Esophagus (tissue), 2 donors: Measurements from ENCODE around the gene SMYD1. TPM values are rescaled to one million over a fixed set of nuclear protein-coding genes. Genes with fewer than 3 reads are reported as not detected.
"Not testable (repeated sequence)": the region's sequence is repeated elsewhere in the genome, so short reads cannot be mapped to it uniquely, and the experiment has no call there.

Experiments used
- H3K27ac ChIP-seq, 2 donors: one replicate each; pipeline ENCODE4 v1.5.1; 2013; ENCODE audit warnings: low read depth in 2 of 2, mild to moderate bottlenecking in 2 of 2, inconsistent platforms in 1 of 2, low read length in 1 of 2, moderate library complexity in 1 of 2
- H3K27me3 ChIP-seq, 2 donors: one replicate each; pipeline ENCODE4 v1.6.1; 2013; ENCODE audit warnings: low read length in 2 of 2, control low read depth in 1 of 2, mild to moderate bottlenecking in 1 of 2; ENCODE audit not compliant: insufficient read depth in 2 of 2, control insufficient read depth in 1 of 2
- H3K36me3 ChIP-seq, 2 donors: one replicate each; pipeline ENCODE4 v1.6.1; 2013; ENCODE audit warnings: low read length in 1 of 2; ENCODE audit not compliant: control insufficient read depth in 2 of 2, insufficient read depth in 2 of 2
- H3K4me1 ChIP-seq, 2 donors: one replicate each; pipeline ENCODE4 v1.6.1; 2013; ENCODE audit warnings: low read length in 1 of 2; ENCODE audit not compliant: control insufficient read depth in 2 of 2, insufficient read depth in 2 of 2
- H3K4me3 ChIP-seq, 2 donors: one replicate each; pipeline ENCODE4 v1.5.1; 2013; ENCODE audit warnings: low read length in 2 of 2, mild to moderate bottlenecking in 2 of 2, low read depth in 1 of 2, moderate library complexity in 1 of 2
- H3K9me3 ChIP-seq, 2 donors: one replicate each; pipeline ENCODE4 v1.6.1; 2013; ENCODE audit warnings: mild to moderate bottlenecking in 2 of 2, low read depth in 1 of 2, low read length in 1 of 2, moderate library complexity in 1 of 2; ENCODE audit not compliant: control insufficient read depth in 2 of 2, insufficient read depth in 1 of 2
- WGBS, 2 donors: extraction: QIAGEN DNeasy Blood & Tissue Kit; methylation state at CpG; one replicate each; pipeline ENCODE4 v1.1.7; 2013; 5-methylcytosine and 5-hydroxymethylcytosine counted together
- polyA plus RNA-seq, 2 donors: library from polyadenylated mRNA; stranded (reverse); fragments of 200-250 nt; gene quantifications; one replicate each; pipeline ENCODE4 v1.2.3, GENCODE V29; 2013
- donor health status: healthy with polysubstance abuse.
- donor health status: Bipolar disorder and iron deficiency.

SMYD1 gene
- polyA plus RNA-seq = under 1 TPM; 0.04 to 0.10 TPM

DNA sequence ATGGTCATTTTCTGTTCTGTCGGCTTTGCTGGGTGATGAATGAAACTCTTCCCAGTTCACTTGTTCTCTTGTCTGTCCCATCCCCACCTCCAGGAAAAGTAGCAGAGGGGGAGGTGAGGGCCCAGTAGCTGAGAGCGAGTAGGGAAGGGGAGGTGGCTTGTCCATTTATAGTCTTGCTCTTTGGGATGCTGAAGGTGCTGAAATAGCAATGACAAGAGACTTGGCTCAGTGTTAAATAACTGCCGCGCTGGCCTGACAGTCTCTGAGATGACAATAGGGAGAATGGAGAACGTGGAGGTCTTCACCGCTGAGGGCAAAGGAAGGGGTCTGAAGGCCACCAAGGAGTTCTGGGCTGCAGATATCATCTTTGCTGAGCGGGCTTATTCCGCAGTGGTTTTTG lies at the start of gene SMYD1:
Gene SMYD1 (plus strand): TSS at position 228 of the 400 bp plus-strand sequence. CDS start 40 bp downstream, at position 268.
- no peaks in the 10 kb centered on the region for H3K4me1 ChIP-seq
- WGBS, 2 donors = 80 to 81% methylated on average over 8 of the region's 8 CpGs
- H3K36me3 ChIP-seq = no peaks in the 10 kb centered on the region
- H3K27ac ChIP-seq = no peak within 1 kb of the TSS
- no peak within 1 kb of the TSS for H3K4me3 ChIP-seq
- no peaks in the 10 kb centered on the region for H3K9me3 ChIP-seq
- H3K27me3 ChIP-seq = no peaks in the 10 kb centered on the region

GRCh38 chr2:88018077-88018805 lies 49.4 kb upstream of the SMYD1 start:
- H3K4me3 ChIP-seq, H3K36me3 ChIP-seq, H3K9me3 ChIP-seq, H3K27me3 ChIP-seq, H3K27ac ChIP-seq, H3K4me1 ChIP-seq: not testable (repeated sequence)
- 84 to 85% methylated on average over 11 of the region's 11 CpGs for WGBS, 2 donors

DNA sequence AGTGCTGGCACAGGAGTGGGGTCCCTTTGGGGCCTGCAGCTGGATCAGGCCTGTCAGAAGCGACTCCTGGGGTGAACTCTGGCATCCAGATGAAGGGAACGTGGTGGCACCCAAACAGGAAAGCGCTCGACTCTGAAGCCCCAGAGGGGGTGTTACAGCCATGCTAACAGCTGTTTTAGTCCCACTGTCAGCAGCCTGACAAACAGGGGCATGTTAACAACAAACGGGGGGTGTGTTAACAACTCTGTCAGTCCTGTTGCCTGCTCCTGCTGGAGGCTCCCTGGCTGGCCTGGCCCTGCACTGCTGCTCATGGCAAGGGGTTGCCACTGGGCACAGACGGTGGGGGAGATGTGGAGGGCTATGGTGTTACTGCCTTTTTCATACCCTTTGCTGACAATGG lies 48.7 kb upstream of the SMYD1 start:
- Histone ChIP-seq H3K36me3 (no peaks in the 10 kb centered on the region), H3K4me3 (no peak overlapping the region), H3K27me3 (no peaks in the 10 kb centered on the region), H3K4me1 (peaks cover 0 to 5% of the 10 kb centered on the region in 2 donors), H3K27ac (no peak overlapping the region), H3K9me3 (no peaks in the 10 kb centered on the region)
- WGBS, 2 donors = 89 to 93% methylated on average over 6 of the region's 6 CpGs

DNA sequence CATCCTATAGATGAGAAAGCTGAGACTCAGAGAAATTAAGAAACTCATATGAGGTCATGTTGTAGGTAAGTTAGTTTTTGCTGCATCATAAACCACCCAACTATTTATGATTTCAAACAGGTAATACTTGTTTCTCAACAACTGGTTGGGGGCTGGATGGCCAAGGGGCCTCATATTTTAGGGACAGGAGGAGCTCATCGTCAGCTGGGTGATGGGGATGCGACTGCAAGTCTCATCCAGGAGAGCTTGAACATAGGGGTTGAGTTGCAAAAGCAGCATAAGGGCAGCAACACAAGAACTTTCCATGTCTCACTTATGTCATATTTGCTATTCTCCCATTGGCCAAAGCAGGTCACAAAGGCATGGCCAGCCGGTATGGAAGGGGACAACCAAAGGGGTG lies 47.6 kb upstream of the SMYD1 start:
- Histone ChIP-seq H3K9me3 (no peaks in the 10 kb centered on the region), H3K4me1 (peaks cover 0 to 5% of the 10 kb centered on the region in 2 donors), H3K36me3 (no peaks in the 10 kb centered on the region), H3K4me3 (no peak overlapping the region), H3K27me3 (no peaks in the 10 kb centered on the region), H3K27ac (no peak overlapping the region)
- 81 to 86% methylated on average over 3 of the region's 3 CpGs for WGBS, 2 donors

- H3K36me3 ChIP-seq = no peaks in the 10 kb centered on the region
- WGBS, 2 donors = 72 to 86% methylated on average over 5 of the region's 5 CpGs
- no peaks in the 10 kb centered on the region for H3K9me3 ChIP-seq
- no peaks in the 10 kb centered on the region for H3K27me3 ChIP-seq
- no peak overlapping the region for H3K4me3 ChIP-seq
- H3K27ac ChIP-seq = no peak overlapping the region
- no peaks in the 10 kb centered on the region for H3K4me1 ChIP-seq
Measured at GRCh38 chr2:88022669-88022921, 45.0 kb upstream of the SMYD1 start.

DNA sequence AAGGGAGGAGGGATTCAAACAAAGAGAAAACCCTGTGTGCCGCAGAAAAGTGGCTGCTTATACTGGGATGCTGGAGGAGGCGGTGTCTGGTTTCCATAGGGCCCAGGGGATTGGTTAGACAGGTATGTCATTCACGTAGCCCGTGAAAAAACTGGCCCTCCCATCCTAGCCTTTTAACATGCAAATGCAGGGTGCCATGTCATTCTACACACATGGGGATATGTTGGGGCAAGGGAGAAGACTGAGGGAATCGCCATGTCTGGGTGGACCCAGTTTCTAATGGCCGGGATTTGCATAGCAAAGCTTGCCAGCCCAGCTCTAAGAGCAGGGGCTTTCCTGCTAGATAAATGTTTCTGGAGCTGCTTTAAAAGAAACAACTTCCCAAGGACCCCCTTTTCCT lies 43.1 kb upstream of the SMYD1 start:
- Histone ChIP-seq H3K4me1 (no peaks in the 10 kb centered on the region), H3K27ac (no peak overlapping the region), H3K36me3 (no peaks in the 10 kb centered on the region), H3K27me3 (no peaks in the 10 kb centered on the region), H3K9me3 (no peaks in the 10 kb centered on the region), H3K4me3 (no peak overlapping the region)
- WGBS, 2 donors = 80 to 82% methylated on average over 6 of the region's 6 CpGs

GRCh38 chr2:88027697-88028389 lies 39.8 kb upstream of the SMYD1 start:
- H3K27me3 ChIP-seq = no peaks in the 10 kb centered on the region
- no peaks in the 10 kb centered on the region for H3K9me3 ChIP-seq
- 88 to 89% methylated on average over 10 of the region's 10 CpGs for WGBS, 2 donors

GRCh38 chr2:88028931-88029330 lies 38.7 kb upstream of the SMYD1 start:
- Histone ChIP-seq H3K4me1 (no peaks in the 10 kb centered on the region), H3K9me3 (no peaks in the 10 kb centered on the region), H3K27me3 (no peaks in the 10 kb centered on the region), H3K36me3 (no peaks in the 10 kb centered on the region), H3K4me3 (no peak overlapping the region), H3K27ac (no peak overlapping the region)
- 93 to 94% methylated on average over 4 of the region's 4 CpGs for whole genome bisulfite sequencing, 2 donors

More at GRCh38 chr2:88027697-88028389, 39.8 kb upstream of the SMYD1 start:
- Histone ChIP-seq H3K4me1 (no peaks in the 10 kb centered on the region), H3K36me3 (no peaks in the 10 kb centered on the region), H3K27ac (no peak overlapping the region), H3K4me3 (no peak overlapping the region)

DNA sequence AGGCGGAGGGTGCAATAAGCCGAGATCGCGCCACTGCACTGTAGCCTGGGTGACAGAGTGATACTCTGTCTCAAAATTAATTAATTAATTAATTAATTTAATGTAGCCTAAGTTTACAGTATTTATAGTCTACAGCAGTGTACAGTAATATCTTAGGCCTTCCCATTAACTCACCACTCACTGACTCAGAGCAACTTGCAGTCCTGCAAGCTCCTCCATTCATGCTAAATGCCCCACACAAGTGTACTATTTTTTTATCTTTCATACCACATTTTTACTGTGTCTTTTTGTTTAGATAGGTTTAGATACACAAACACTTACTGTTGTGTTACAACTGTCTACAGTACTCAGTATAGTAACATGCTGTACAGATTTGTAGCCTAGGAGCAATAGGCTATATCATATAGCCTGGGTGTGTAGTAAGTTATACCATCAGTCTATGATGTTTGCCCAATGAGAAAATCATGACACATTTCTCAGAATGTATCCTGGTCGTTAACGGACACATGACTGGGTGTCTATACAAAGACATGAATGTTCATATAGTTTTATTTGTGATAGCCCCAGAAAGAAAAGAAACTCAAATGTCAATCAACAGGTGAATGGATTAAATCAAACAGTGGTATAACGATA lies 35.4 kb upstream of the SMYD1 start:
- 96 to 98% methylated on average over 7 of the region's 7 CpGs for WGBS, 2 donors
- H3K4me3 ChIP-seq = no peak overlapping the region
- H3K27ac ChIP-seq = no peak overlapping the region
- no peaks in the 10 kb centered on the region for H3K4me1 ChIP-seq
- no peaks in the 10 kb centered on the region for H3K27me3 ChIP-seq
- H3K9me3 ChIP-seq = no peaks in the 10 kb centered on the region
- no peaks in the 10 kb centered on the region for H3K36me3 ChIP-seq
